Lower leg skin (tissue), 3 donors: ENCODE measurements around the gene KRTAP5-7.

Experiments used
- CTCF ChIP-seq, 3 donors: fragments of 450-650 bp; IDR thresholded peaks; one replicate each; pipeline ENCODE4 v1.5.1; 2016; ENCODE audit warnings: antibody characterized with exemption in 3 of 3, mild to moderate bottlenecking in 3 of 3, moderate library complexity in 2 of 3
- POLR2A ChIP-seq, 2 donors: fragments of 450-650 bp; IDR thresholded peaks; one replicate each; pipeline ENCODE4 v1.6.1; 2016 to 2017; ENCODE audit warnings: antibody characterized with exemption in 2 of 2, mild to moderate bottlenecking in 1 of 2, moderate library complexity in 1 of 2

DNA sequence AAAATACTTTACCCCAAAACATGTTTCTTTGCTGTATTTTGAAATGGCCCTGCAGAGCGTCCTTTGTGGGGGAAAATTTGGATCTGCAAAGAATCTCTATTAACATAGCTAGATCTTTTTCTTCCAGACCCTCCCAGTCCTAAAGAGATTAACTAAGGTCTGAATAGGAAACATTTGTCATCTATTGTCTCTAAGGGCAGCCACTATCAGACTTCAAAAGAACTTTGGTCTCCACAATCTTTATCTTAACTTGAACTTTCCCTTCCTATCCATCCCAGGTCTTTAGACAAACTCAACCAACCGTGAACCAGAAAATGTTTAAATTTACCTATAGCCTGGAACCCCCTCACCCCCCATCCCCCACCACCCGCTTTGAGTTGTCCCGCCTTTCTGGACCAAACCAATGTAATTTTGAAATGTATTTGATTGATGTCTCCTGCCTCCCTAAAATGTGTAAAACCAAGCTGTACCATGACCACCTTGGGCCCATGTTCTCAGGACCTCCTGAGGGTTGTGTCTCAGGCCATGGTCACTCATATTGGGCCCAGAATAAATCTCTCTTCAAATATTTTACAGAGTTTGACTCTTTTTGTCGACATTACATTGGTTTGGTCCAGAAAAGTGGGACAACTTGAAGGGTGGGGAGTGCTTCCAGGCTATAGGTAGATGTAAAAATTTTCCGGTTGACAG lies 17.6 kb downstream of the KRTAP5-7 start:
- TF ChIP-seq CTCF (IDR thresholded peaks at IDR 0.05) (no peak), POLR2A (IDR thresholded peaks at IDR 0.05) (no peak)
